Measurements from ENCODE around the gene CHID1. TPM values are rescaled to one million over a fixed set of nuclear protein-coding genes. Genes with fewer than 3 reads are reported as not detected.

Gene CHID1
- total and polyA plus RNA-seq, 2 of the 4 experiments (the other 2 are of a cell fraction): 34.2 to 121 TPM

- H2BK120ac ChIP-seq (ENCODE audit: low read depth, low read length): peak overlapping the region; percentile 95
- peak overlapping the region; percentile 60 for H4K5ac ChIP-seq (ENCODE audit: low read depth, low read length)
- WGBS, 2 experiments (ENCODE audit: extremely low coverage in 2 of 2, insufficient read length in 1 of 2): 47% methylated on average over 8 of the region's 11 CpGs; no CpG with 5 or more reads in 1 of the 2 experiments
- H3K4me3 ChIP-seq (ENCODE audit: insufficient read depth, low read depth, low read length): no peak overlapping the region
- POLR2A ChIA-PET (ENCODE audit: unreplicated experiment): no interaction called here
- peak overlapping the region; percentile 17 for H3K9ac ChIP-seq (ENCODE audit: low read depth, low read length)
- peak overlapping the region; percentile 98 for H3K27ac ChIP-seq (ENCODE audit: insufficient read depth, low read length)
- peak overlapping the region; percentile 100 for H2BK5ac ChIP-seq (ENCODE audit: low read depth, low read length, poor library complexity, severe bottlenecking)
- CTCF ChIA-PET: interaction anchor here (0.7 kb wide), 1 partner anchor 10 kb away, joined by 3 read pairs; no protein-coding TSS in a partner anchor
- dilution Hi-C loops (cut with HindIII; ENCODE audit: low sequenced_read_pairs, unreplicated experiment) (no loop called here), intact Hi-C loops (cut with micrococcal nuclease) (loop anchor here (10.0 kb wide), 1 partner anchor 208 kb away; no protein-coding TSS in a partner anchor), in situ Hi-C loops (cut with MboI; ENCODE audit: low sequenced_read_pairs) (no loop called here)
- peak overlapping the region; percentile 72; the same call in 1 of the 2 replicates for H3K23ac ChIP-seq (ENCODE audit: low read depth, low read length)
- peak overlapping the region; percentile 96 for H3K4ac ChIP-seq (ENCODE audit: low read depth, low read length)
- peak overlapping the region; percentile 2 for H2AK9ac ChIP-seq (replicated peaks; ENCODE audit: low read depth, low read length, poor library complexity)
- H3K18ac ChIP-seq (ENCODE audit: low read depth, low read length): peak overlapping the region; percentile 58
- H3K56ac ChIP-seq (ENCODE audit: extremely low read depth, insufficient read depth, low read length): no peak overlapping the region
- peak overlapping the region; percentile 100 for H2AK5ac ChIP-seq (ENCODE audit: low read depth, low read length)
- no peaks in the 10 kb centered on the region for H3K9me3 ChIP-seq (ENCODE audit: control insufficient read depth, insufficient read depth, low read length)
- peak overlapping the region; percentile 32 to 91; a peak in 2 of 4 replicates for H4K8ac ChIP-seq (ENCODE audit: low read depth in 2 of 2, low read length in 2 of 2)
- peak overlapping the region; percentile 42; the same call in 1 of the 3 replicates for H2BK15ac ChIP-seq (ENCODE audit: low read depth, low read length)
- BruUV-seq (replicated peaks): no TSS peak
- H2AFZ ChIP-seq (replicated peaks; ENCODE audit: low read length, poor library complexity): no peak overlapping the region
- peak overlapping the region; percentile 47; the same call in 1 of the 2 replicates for H2BK20ac ChIP-seq (ENCODE audit: low read depth, low read length)
- H3K36me3 ChIP-seq (ENCODE audit: control insufficient read depth, insufficient read depth, low read length): no peaks in the 10 kb centered on the region; the same call in 1 of the 2 replicates
- peaks cover 43% of the 10 kb centered on the region for H4K20me1 ChIP-seq (ENCODE audit: insufficient read depth, low read length)
- H3K4me2 ChIP-seq (ENCODE audit: low read depth, low read length): peak overlapping the region; percentile 59
- peaks cover 23 to 70% of the 10 kb centered on the region in 2 experiments; a peak in 3 of 4 replicates for H3K79me1 ChIP-seq (ENCODE audit: low read depth in 1 of 2, low read length in 2 of 2)
- no peak for ATAC-seq (ENCODE audit: low read depth)
- peaks cover 11% of the 10 kb centered on the region; the same call in 1 of the 2 replicates for H3K9me1 ChIP-seq (ENCODE audit: insufficient read depth, low read length)
- peaks cover 42% of the 10 kb centered on the region for H3K4me1 ChIP-seq (ENCODE audit: control insufficient read depth, insufficient read depth, low read length)
- peak overlapping the region; percentile 46 for H3K14ac ChIP-seq (replicated peaks; ENCODE audit: low read depth, low read length)
- DNase-seq: peak; percentile 53
- peak overlapping the region; percentile 93 for H4K91ac ChIP-seq (ENCODE audit: insufficient read depth, low read depth, low read length)
- H3K27me3 ChIP-seq (ENCODE audit: control insufficient read depth, insufficient read depth, low read length): no peaks in the 10 kb centered on the region
- TF ChIP-seq MAZ (IDR thresholded peaks at IDR 0.05; ENCODE audit: borderline replicate concordance, low read depth, low read length) (no peak), BHLHE40 (IDR thresholded peaks at IDR 0.05; ENCODE audit: low read depth, low read length) (no peak), MAFK (IDR thresholded peaks at IDR 0.05; ENCODE audit: low read depth, low read length) (no peak), CEBPB (IDR thresholded peaks at IDR 0.05; ENCODE audit: low read depth, low read length) (no peak), MXI1 (IDR thresholded peaks at IDR 0.05; ENCODE audit: borderline replicate concordance, low read depth, low read length) (no peak), RCOR1 (IDR thresholded peaks at IDR 0.05; ENCODE audit: insufficient replicate concordance, low read length) (no peak), RFX5 (IDR thresholded peaks at IDR 0.05; ENCODE audit: low read depth, low read length) (no peak), ELK1 (IDR thresholded peaks at IDR 0.05; ENCODE audit: borderline replicate concordance, low read depth, low read length) (no peak), USF2 (IDR thresholded peaks at IDR 0.05; ENCODE audit: low read depth, low read length) (no peak), RAD21 (IDR thresholded peaks at IDR 0.05; ENCODE audit: low read length) (no peak), NFE2L2 (IDR thresholded peaks at IDR 0.05; ENCODE audit: low read depth, low read length) (no peak), FOS (IDR thresholded peaks at IDR 0.05; ENCODE audit: low read depth, low read length) (no peak), POLR2A (IDR thresholded peaks at IDR 0.05; ENCODE audit: low read depth, low read length) (no peak), CTCF (conservative IDR thresholded peaks at IDR 0.05; ENCODE audit: low read depth, low read length) (no peak), CHD1 (IDR thresholded peaks at IDR 0.05; ENCODE audit: low read depth, low read length) (no peak)
These were observed 64.0 kb downstream of the CHID1 start for GRCh38 chr11:846496-847098.
